Osteoblast (primary cell): Measurements from ENCODE around the gene CELF5. TPM values are rescaled to one million over a fixed set of nuclear protein-coding genes. Genes with fewer than 3 reads are reported as not detected.

Experiments
- DNase-seq: peaks from one replicate; pipeline ENCODE4 v3.0.0; 2011; ENCODE audit warnings: low spot score, mixed read lengths; ENCODE audit not compliant: insufficient read length; ENCODE audit errors: missing footprints
- H2AFZ ChIP-seq: 2 replicates; pipeline ENCODE4 v1.6.0; 2011; ENCODE audit warnings: mild to moderate bottlenecking, low read length
- H3K27ac ChIP-seq: 2 replicates; pipeline ENCODE4 v1.5.1; 2011; ENCODE audit warnings: mild to moderate bottlenecking, low read depth, low read length, moderate library complexity
- H3K27me3 ChIP-seq: 2 replicates; pipeline ENCODE4 v1.6.0; 2012; ENCODE audit warnings: mild to moderate bottlenecking, control low read depth, inconsistent platforms, low read length, moderate library complexity; ENCODE audit not compliant: insufficient read depth
- H3K36me3 ChIP-seq: 2 replicates; pipeline ENCODE4 v1.5.1; 2011; ENCODE audit warnings: mild to moderate bottlenecking, low read length, control low read depth, moderate library complexity; ENCODE audit not compliant: insufficient read depth
- H3K4me1 ChIP-seq: 2 replicates; pipeline ENCODE4 v1.5.1; 2011; ENCODE audit warnings: mild to moderate bottlenecking, low read length, control low read depth, moderate library complexity; ENCODE audit not compliant: insufficient read depth
- H3K4me2 ChIP-seq: 2 replicates; pipeline ENCODE4 v1.6.0; 2011; ENCODE audit warnings: mild to moderate bottlenecking, low read length; ENCODE audit not compliant: insufficient read depth
- H3K4me3 ChIP-seq: fragments of 200-600 bp; sonication (generic); 3 replicates; pipeline ENCODE4 v1.5.1; 2012; ENCODE audit warnings: mild to moderate bottlenecking, low read length, inconsistent platforms; ENCODE audit not compliant: insufficient read depth
- H3K79me2 ChIP-seq: 2 replicates; pipeline ENCODE4 v1.6.0; 2012; ENCODE audit warnings: mild to moderate bottlenecking, low read length, control low read depth, inconsistent platforms; ENCODE audit not compliant: insufficient read depth
- H3K9me3 ChIP-seq: 2 replicates; pipeline ENCODE4 v1.5.1; 2011; ENCODE audit warnings: low read depth, low read length, control low read depth
- H4K20me1 ChIP-seq: 2 replicates; pipeline ENCODE4 v1.6.0; 2012; ENCODE audit warnings: mild to moderate bottlenecking, low read length, control low read depth; ENCODE audit not compliant: insufficient read depth
- CTCF ChIP-seq: IDR thresholded peaks from 2 replicates; pipeline ENCODE4 v1.5.1; 2011; ENCODE audit warnings: mild to moderate bottlenecking, low read depth, low read length, moderate library complexity; ENCODE audit errors: extremely low read depth
- total RNA-seq: library from RNA; depleted of rRNA; stranded (reverse); fragments of >200 nt; gene quantifications from 2 replicates; pipeline ENCODE4 v1.2.3, GENCODE V29; 2012

Gene CELF5
- total RNA-seq, 1 donor = not detected

GRCh38 chr19:3186160-3186688 is 38.2 kb upstream of the CELF5 start:
- no peaks in the 10 kb centered on the region for H3K27me3 ChIP-seq
- H3K79me2 ChIP-seq = peaks cover 54% of the 10 kb centered on the region
- peaks cover 16% of the 10 kb centered on the region for H3K4me1 ChIP-seq
- no peak for DNase-seq
- H3K9me3 ChIP-seq = no peaks in the 10 kb centered on the region
- no peak for TF ChIP-seq CTCF
- H2AFZ ChIP-seq = peak overlapping the region; percentile 59
- peak overlapping the region; percentile 60 for H3K27ac ChIP-seq
- H3K36me3 ChIP-seq = peaks cover 3% of the 10 kb centered on the region
- H3K4me2 ChIP-seq = peak overlapping the region; percentile 94
- H4K20me1 ChIP-seq = peaks cover 33% of the 10 kb centered on the region
- peak overlapping the region; percentile 93 for H3K4me3 ChIP-seq

GRCh38 chr19:3186891-3187661 is 37.4 kb upstream of the CELF5 start:
- Histone ChIP-seq H2AFZ (no peak overlapping the region), H3K9me3 (no peaks in the 10 kb centered on the region), H3K27me3 (no peaks in the 10 kb centered on the region), H3K36me3 (peaks cover 3% of the 10 kb centered on the region), H4K20me1 (peaks cover 33% of the 10 kb centered on the region), H3K27ac (peak overlapping the region; percentile 60), H3K4me2 (peak overlapping the region; percentile 94), H3K79me2 (peaks cover 62% of the 10 kb centered on the region), H3K4me1 (peaks cover 16% of the 10 kb centered on the region), H3K4me3 (peak overlapping the region; percentile 93)
- TF ChIP-seq CTCF = no peak
- DNase-seq = no peak

GRCh38 chr19:3187662-3188511 is 36.6 kb upstream of the CELF5 start:
- H3K4me1 ChIP-seq = peaks cover 16% of the 10 kb centered on the region
- H3K27ac ChIP-seq = peak overlapping the region; percentile 17
- peaks cover 69% of the 10 kb centered on the region for H3K79me2 ChIP-seq
- H3K27me3 ChIP-seq = no peaks in the 10 kb centered on the region
- no peak overlapping the region for H3K4me3 ChIP-seq
- H3K4me2 ChIP-seq = no peak overlapping the region
- DNase-seq = no peak
- H4K20me1 ChIP-seq = peaks cover 33% of the 10 kb centered on the region
- H3K36me3 ChIP-seq = peaks cover 3% of the 10 kb centered on the region
- TF ChIP-seq CTCF = no peak
- no peak overlapping the region for H2AFZ ChIP-seq
- H3K9me3 ChIP-seq = no peaks in the 10 kb centered on the region
